Activated naive CD4-positive, alpha-beta T cell treated with anti-CD3 and anti-CD28 coated beads for 36 hours (primary cell): ENCODE data around the gene GHRL. TPM values are rescaled to one million over a fixed set of nuclear protein-coding genes. Genes with fewer than 3 reads are reported as not detected.
A peak's percentile ranks its signal among the peaks of the same experiment; 100 is the strongest.

ENCODE experiments used
- CTCF ChIA-PET: fragments of 350-600 bp; sonication (Branson Sonifier 250); formaldehyde crosslinking; loops from one replicate; lab custom pipeline; 2021; ENCODE audit warnings: antibody characterized with exemption; lab: Charles Lee
- DNase-seq: peaks from one replicate; pipeline ENCODE4 v3.0.0-alpha.2; 2020
- H3K27ac Mint-ChIP-seq: one replicate; pipeline ENCODE4 v1.8.0; 2021; ENCODE audit warnings: mild to moderate bottlenecking, mixed read lengths
- H3K27me3 Mint-ChIP-seq: one replicate; pipeline ENCODE4 v1.8.0; 2021; ENCODE audit warnings: low read depth, mixed read lengths
- H3K36me3 Mint-ChIP-seq: one replicate; pipeline ENCODE4 v1.8.0; 2021; ENCODE audit warnings: low read depth, mixed read lengths
- H3K4me1 Mint-ChIP-seq: one replicate; pipeline ENCODE4 v1.8.0; 2021; ENCODE audit warnings: low read depth, mixed read lengths
- H3K4me3 Mint-ChIP-seq: one replicate; pipeline ENCODE4 v1.8.0; 2021; ENCODE audit warnings: mild to moderate bottlenecking, moderate library complexity, mixed read lengths
- H3K9me3 Mint-ChIP-seq: one replicate; pipeline ENCODE4 v1.8.0; 2021; ENCODE audit warnings: mixed read lengths
- intact Hi-C: fragments of 100-400 bp; cut with micrococcal nuclease; formaldehyde crosslinking; loops from one replicate; pipeline ENCODE4 v1.15.1; 2023
- total RNA-seq, 2 experiments: library from RNA; stranded (reverse); gene quantifications; one replicate each; pipeline ENCODE4 v1.2.3, GENCODE V29; 2021

The GHRL gene
- total RNA-seq, 2 experiments from 2014 or later, result not detected

DNA sequence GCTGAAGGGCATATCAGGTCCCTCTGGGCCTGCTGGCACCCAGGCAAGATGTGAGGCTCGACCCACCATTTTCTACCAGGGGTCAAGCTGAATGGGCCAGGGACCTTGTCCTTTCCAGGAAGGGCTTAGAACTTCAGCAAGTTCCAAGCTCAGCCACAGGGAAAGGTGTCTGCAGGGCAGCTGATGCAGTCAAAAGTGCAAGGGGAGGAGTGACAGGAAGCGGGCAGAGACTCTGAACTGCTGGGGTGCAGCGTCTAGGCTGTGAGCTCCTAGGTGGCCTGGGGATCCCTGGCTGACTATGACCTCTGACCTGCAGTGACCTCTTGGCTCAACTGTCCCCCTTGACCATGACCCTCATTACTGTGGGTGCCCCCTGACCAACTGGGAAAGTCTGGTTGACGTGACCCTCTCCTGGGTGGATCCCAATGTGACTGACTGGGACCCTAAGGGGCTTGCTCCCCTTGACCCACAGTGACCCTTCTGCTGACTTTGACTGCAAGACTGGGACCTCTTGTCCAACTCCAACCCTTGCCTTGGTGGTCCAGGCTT lies 42.5 kb upstream of the GHRL start:
- H3K27ac Mint-ChIP-seq, result no peak overlapping the region
- no peaks in the 10 kb centered on the region for H3K36me3 Mint-ChIP-seq
- no peak for DNase-seq
- H3K4me3 Mint-ChIP-seq, result no peak overlapping the region
- intact Hi-C loops, result no loop called here
- H3K27me3 Mint-ChIP-seq, result peaks cover 2% of the 10 kb centered on the region
- CTCF ChIA-PET, result interaction anchor here (0.7 to 2.0 kb wide), 3 partner anchors 9 to 16 kb away, joined by 3 to 7 read pairs (median 6); no protein-coding TSS in a partner anchor
- no peaks in the 10 kb centered on the region for H3K9me3 Mint-ChIP-seq
- no peaks in the 10 kb centered on the region for H3K4me1 Mint-ChIP-seq

DNA sequence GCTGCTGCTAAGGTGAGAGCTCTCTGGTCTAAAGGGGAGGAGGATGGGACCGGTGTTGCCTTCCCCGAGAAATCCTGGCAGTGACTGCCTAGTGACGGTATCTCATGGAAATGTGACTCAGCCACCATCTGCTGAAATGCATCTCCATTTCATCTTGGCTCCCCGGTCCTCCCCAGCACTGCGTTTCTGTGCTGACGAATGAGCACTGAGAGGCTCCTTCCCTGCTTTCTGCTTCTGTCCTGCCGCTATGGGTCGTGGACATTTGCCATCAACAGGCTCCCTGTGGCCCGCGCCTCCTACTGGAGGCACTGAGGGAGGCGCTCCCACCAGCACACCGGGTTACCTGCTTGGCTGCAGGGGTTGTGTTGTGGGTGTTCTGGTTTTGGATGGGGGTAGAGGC lies 41.7 kb upstream of the GHRL start:
- Mint-ChIP-seq H3K4me3 (no peak overlapping the region), H3K36me3 (no peaks in the 10 kb centered on the region), H3K27me3 (peaks cover 5% of the 10 kb centered on the region), H3K9me3 (no peaks in the 10 kb centered on the region), H3K4me1 (no peaks in the 10 kb centered on the region), H3K27ac (no peak overlapping the region)
- intact Hi-C loops, result no loop called here
- CTCF ChIA-PET, result interaction anchor here (1.7 to 2.0 kb wide), 2 partner anchors 10 to 12 kb away, joined by 6 to 7 read pairs; no protein-coding TSS in a partner anchor
- DNase-seq, result no peak

DNA sequence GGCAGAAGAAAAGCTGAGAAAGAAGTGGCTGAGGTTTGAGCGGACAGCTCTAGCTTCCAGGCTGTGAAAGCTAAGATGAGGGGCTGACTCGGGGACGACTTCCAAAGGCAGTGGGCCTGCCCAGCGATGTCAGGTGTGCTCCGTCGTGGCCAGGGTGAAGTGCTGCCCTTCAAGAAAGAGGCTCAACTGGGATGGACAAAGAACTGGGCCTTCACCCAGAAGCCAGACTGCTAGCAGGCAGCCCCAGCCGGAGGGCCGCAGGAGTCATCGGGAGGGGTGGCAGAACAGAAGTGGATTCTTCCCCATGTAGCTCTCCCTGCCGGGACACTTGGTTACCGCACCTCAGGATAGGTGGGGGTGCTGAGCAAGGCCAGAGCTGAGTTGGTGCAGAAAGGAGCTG lies 41.3 kb upstream of the GHRL start:
- Mint-ChIP-seq H3K4me1 (no peaks in the 10 kb centered on the region), H3K36me3 (no peaks in the 10 kb centered on the region), H3K4me3 (no peak overlapping the region), H3K9me3 (no peaks in the 10 kb centered on the region), H3K27ac (no peak overlapping the region), H3K27me3 (peaks cover 8% of the 10 kb centered on the region)
- intact Hi-C loops, result no loop called here
- CTCF ChIA-PET, result interaction anchor here (1.7 to 2.0 kb wide), 2 partner anchors 11 to 12 kb away, joined by 6 to 7 read pairs; no protein-coding TSS in a partner anchor
- no peak for DNase-seq

DNA sequence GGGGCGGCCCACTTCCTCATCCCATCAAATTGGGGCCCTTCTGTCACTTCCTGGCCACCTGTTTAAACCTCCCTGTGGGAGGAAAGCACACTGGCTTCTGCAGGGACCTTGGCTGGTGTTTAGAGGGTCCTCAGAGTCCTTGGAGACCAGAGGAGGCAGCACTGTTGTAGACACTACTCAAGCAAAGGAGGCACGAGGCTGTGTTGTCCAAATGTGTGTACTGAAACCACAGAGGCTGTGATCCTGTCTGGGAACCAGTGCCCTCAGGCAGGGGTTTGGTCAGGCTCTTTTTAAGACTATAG lies 40.6 kb upstream of the GHRL start:
- Mint-ChIP-seq H3K27me3 (peaks cover 15% of the 10 kb centered on the region), H3K36me3 (no peaks in the 10 kb centered on the region), H3K4me3 (no peak overlapping the region), H3K27ac (no peak overlapping the region), H3K9me3 (no peaks in the 10 kb centered on the region), H3K4me1 (no peaks in the 10 kb centered on the region)
- intact Hi-C loops, result no loop called here
- CTCF ChIA-PET, result no interaction called here
- no peak for DNase-seq

DNA sequence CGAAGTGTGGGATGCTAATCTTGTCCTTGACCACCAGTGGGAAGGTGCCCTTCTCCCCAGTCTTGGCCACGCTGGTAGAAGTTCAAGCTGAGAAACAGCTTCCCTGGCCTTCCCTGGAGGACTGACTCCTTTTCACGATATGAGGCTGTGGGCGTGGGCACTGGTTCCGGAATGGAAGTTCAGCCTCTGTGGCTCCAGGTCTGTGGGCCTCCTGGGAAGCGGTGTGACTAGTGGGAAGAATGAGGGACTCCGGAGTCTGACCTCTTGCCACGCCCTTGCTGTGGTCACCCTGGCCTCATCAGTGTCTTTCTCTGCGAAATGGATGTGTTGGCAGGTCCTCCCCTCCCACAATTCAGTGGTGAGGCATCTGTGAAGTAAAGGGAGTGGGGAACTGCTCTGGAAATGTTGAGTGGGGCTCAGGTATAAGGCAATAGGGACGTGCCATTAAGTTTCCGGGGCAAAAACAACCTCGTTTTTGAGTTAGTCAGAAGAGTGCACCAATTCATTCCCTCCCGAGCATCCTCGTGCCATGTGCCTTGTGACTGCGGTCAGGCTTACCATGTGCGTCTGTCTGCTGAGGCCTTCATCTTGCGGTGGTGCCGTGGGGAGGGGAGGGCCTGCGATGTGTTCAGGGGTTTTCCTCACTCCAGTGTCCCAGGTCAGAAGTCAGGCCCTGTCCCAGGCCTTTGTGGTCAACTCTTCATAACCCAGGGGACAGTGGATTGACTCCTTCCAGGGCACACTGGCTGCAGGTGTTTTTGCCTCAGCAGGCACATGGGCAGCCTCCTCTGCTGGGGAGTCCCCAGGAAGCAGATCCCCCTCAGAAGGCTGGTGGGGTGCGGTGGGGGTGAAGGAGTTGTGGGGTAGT lies 40.0 kb upstream of the GHRL start:
- H3K4me3 Mint-ChIP-seq, result no peak overlapping the region
- intact Hi-C loops, result no loop called here
- H3K36me3 Mint-ChIP-seq, result no peaks in the 10 kb centered on the region
- CTCF ChIA-PET, result no interaction called here
- no peak for DNase-seq
- no peaks in the 10 kb centered on the region for H3K4me1 Mint-ChIP-seq
- no peaks in the 10 kb centered on the region for H3K9me3 Mint-ChIP-seq
- H3K27ac Mint-ChIP-seq, result no peak overlapping the region
- peaks cover 16% of the 10 kb centered on the region for H3K27me3 Mint-ChIP-seq

DNA sequence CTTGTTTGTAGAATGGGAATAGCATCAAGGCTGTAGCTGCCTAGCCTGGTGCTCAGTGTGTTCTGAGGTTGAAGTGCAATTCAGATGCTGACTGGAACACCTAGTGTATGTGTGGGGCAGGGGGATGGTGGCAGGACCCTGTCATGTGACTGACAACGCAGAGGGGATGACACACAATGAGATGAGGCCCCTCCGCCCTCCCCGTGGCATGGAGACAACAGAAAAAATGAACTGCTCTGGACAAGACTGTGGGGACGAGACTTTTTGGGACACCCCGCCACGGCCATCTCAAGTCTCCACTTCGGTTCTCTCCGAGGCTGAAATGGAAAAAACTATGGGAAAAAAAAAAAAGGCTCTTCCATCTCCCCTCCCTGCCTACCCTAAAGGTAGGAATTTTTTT lies 38.6 kb upstream of the GHRL start:
- H3K9me3 Mint-ChIP-seq, result no peaks in the 10 kb centered on the region
- H3K27ac Mint-ChIP-seq, result no peak overlapping the region
- no peak overlapping the region for H3K4me3 Mint-ChIP-seq
- peaks cover 19% of the 10 kb centered on the region for H3K27me3 Mint-ChIP-seq
- no peak for DNase-seq
- CTCF ChIA-PET, result interaction anchor here (0.6 kb wide), 1 partner anchor 523 kb away, joined by 3 read pairs; no protein-coding TSS in a partner anchor
- H3K4me1 Mint-ChIP-seq, result no peaks in the 10 kb centered on the region
- no peaks in the 10 kb centered on the region for H3K36me3 Mint-ChIP-seq
- intact Hi-C loops, result no loop called here

DNA sequence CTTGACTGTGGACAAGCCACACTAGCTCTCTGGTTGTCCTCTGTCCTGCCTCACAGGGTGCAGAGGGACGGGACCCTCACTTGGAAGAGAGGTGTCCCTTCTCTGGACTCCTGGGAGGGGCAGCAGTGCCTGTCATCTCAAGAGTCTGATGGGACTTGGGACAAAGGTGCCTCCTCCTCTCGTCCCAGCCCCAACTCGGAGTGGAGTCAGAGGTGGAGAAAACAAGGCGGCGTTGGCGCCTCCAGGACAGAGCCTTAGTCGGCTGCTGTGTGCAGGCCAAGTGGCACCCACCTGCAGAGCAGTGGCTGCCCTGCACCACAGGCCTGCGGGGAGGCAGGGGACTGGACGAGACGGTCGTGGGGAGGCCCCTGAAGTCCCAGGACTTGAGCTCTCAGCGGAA lies 37.6 kb upstream of the GHRL start:
- no peak overlapping the region for H3K27ac Mint-ChIP-seq
- no peaks in the 10 kb centered on the region for H3K4me1 Mint-ChIP-seq
- CTCF ChIA-PET, result no interaction called here

DNA sequence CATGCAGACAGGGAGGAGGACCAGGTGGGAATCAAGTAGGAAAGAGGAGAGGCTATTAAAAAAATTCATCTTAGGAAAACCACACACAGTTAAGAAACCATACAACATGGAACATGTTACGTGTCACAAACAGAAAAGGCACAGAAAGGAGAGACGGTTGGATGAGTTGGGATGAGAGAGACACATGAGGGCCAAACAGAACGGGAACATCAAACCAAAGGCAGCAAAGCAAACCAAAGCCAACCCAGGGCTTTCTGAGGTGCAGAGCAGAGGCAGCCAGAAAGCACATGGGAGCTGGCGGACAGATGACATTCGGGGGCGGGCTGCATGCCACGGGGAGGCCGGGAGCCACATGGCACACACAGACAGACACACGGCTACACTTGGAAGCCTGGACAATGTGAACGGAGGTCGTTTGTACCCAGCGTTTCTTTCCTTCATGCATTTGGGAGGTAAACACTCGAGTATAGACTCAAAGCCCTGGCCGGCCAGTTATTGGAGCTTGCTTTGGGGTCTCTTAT lies 36.8 kb upstream of the GHRL start:
- Mint-ChIP-seq H3K36me3 (no peaks in the 10 kb centered on the region), H3K4me1 (no peaks in the 10 kb centered on the region), H3K4me3 (no peak overlapping the region), H3K27me3 (peaks cover 19% of the 10 kb centered on the region), H3K27ac (no peak overlapping the region), H3K9me3 (no peaks in the 10 kb centered on the region)
- intact Hi-C loops, result no loop called here
- CTCF ChIA-PET, result interaction anchor here (0.5 kb wide), 1 partner anchor 82 kb away, joined by 4 read pairs; no protein-coding TSS in a partner anchor
- DNase-seq, result no peak

More for the DNA sequence above, 37.6 kb upstream of the GHRL start:
- Mint-ChIP-seq H3K27me3 (peaks cover 19% of the 10 kb centered on the region), H3K9me3 (no peaks in the 10 kb centered on the region), H3K4me3 (no peak overlapping the region), H3K36me3 (no peaks in the 10 kb centered on the region)
- no peak for DNase-seq
- intact Hi-C loops, result no loop called here

DNA sequence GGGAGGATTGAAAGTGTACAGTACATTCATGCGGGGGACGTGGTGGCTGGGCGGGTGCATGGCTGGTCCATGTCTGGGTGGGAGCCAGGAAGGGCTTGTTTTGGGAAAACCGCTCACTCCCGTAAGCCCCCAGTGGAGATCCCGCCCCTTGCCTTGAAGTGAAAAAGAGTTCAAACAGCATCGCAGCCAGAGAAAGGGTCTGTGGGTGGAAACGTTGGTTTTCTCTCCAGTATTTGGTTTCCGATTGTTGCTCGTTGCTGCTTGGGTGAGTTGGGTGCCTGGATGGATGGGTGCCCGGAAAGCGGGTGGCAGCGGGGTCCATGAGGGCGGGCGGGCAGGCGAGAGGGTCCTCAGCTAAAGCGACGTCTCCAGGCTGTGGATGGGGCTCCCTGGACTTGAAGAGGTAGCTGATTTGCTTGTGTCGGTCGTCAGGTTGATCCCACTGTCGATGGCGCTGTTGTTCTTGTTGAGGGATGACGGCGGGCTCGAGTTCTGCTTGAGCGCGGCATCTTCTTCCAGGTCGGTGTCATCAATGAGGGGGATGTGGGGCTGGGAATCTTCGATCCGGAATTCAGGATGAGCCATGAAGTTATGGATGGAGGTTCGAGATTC lies 35.8 kb upstream of the GHRL start:
- intact Hi-C loops, result no loop called here
- Mint-ChIP-seq H3K27ac (no peak overlapping the region), H3K9me3 (no peaks in the 10 kb centered on the region), H3K4me1 (no peaks in the 10 kb centered on the region), H3K27me3 (peaks cover 19% of the 10 kb centered on the region), H3K36me3 (no peaks in the 10 kb centered on the region), H3K4me3 (no peak overlapping the region)
- CTCF ChIA-PET, result interaction anchor here (0.5 kb wide), 1 partner anchor 81 kb away, joined by 4 read pairs; no protein-coding TSS in a partner anchor
- DNase-seq, result no peak

DNA sequence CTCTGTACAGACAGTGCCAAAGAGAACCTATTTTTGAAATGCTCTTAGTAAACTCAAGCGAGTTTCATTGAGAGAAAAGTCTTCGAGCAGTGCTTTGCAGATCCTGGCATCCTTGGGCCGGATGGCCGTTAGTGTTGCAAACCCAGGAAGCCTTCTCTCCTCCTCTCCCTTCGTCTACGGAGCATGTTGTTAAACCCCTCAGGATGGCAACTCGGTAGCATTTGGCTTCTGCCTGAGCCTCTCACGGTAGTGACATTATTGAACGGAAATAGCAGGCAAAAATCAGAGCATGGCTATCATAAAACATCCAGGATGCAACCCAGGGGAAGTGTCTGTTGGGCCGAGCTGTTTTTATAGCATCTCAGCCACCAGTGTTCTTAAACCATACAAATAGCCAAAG lies 34.8 kb upstream of the GHRL start:
- Mint-ChIP-seq H3K4me1 (no peaks in the 10 kb centered on the region), H3K4me3 (no peak overlapping the region), H3K27me3 (peaks cover 19% of the 10 kb centered on the region)

DNA sequence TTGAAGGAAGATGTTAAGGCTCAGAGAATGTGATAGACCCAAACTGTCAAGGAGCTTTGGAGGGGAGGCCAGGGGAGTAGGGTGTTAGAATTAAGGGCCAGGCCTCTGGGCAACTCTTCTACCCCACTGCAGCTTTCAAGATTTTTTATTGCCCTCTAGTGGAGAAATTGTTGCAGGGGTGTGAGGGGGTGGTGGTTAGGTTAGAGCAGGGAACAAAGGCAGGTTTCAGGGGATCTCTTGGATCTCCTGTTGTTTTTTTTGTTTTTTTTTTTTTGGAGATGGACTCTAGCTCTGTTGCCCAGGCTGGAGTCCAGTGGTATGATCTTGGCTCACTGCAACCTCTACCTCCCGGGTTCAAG lies 29.6 kb upstream of the GHRL start:
- Mint-ChIP-seq H3K27ac (no peak overlapping the region), H3K9me3 (no peaks in the 10 kb centered on the region), H3K4me3 (no peak overlapping the region), H3K36me3 (peaks cover 2% of the 10 kb centered on the region), H3K27me3 (peaks cover 1% of the 10 kb centered on the region), H3K4me1 (peaks cover 23% of the 10 kb centered on the region)
- CTCF ChIA-PET, result interaction anchor here (0.6 to 2.1 kb wide), 11 partner anchors 12 to 568 kb away, joined by 3 to 7 read pairs (median 3); no protein-coding TSS in a partner anchor
- intact Hi-C loops, result loop anchor here (5.0 kb wide), 3 partner anchors 335 to 590 kb away; partner anchors contain the start of genes BRPF1, EMC3 and RPUSD3
- peak; percentile 29 for DNase-seq

More for the DNA sequence above, 34.8 kb upstream of the GHRL start:
- Mint-ChIP-seq H3K36me3 (no peaks in the 10 kb centered on the region), H3K27ac (no peak overlapping the region), H3K9me3 (no peaks in the 10 kb centered on the region)
- DNase-seq, result no peak
- CTCF ChIA-PET, result no interaction called here
- intact Hi-C loops, result no loop called here
